HepG2 (cell line): ENCODE data around the gene P2RX3. TPM values are rescaled to one million over a fixed set of nuclear protein-coding genes. Genes with fewer than 3 reads are reported as not detected.

ENCODE experiments used
- GABPB1 ChIP-seq: IDR thresholded peaks from 2 replicates; pipeline ENCODE4 v1.6.1; 2016; ENCODE audit warnings: mild to moderate bottlenecking, missing genetic modification reagents, moderate library complexity, missing compliant biosample characterization
- HNF4G ChIP-seq, 2 experiments: sonication (generic) in 1 of 2; formaldehyde crosslinking in 1 of 2; IDR thresholded peaks; 2 replicates each; pipeline versions ENCODE4 v1.4.0 to v1.6.1; 2011 to 2020; ENCODE audit warnings: borderline replicate concordance in 2 of 2, low read depth in 2 of 2, mild to moderate bottlenecking in 2 of 2, low read length in 1 of 2, missing genetic modification reagents in 1 of 2, moderate library complexity in 1 of 2
- KDM5A ChIP-seq: fragments of 200-600 bp; sonication (generic); IDR thresholded peaks from 2 replicates; pipeline ENCODE4 v1.7.0; 2018; ENCODE audit warnings: antibody characterized with exemption, mild to moderate bottlenecking, low read length, borderline replicate concordance
- MYNN ChIP-seq: sonication (generic); formaldehyde crosslinking; IDR thresholded peaks from 2 replicates; pipeline ENCODE4 v1.4.0; 2020; ENCODE audit warnings: mild to moderate bottlenecking, low read depth, missing genetic modification reagents
- NBN ChIP-seq: fragments of 450-650 bp; conservative IDR thresholded peaks from 2 replicates; pipeline ENCODE4 v1.6.1; 2017
- POLR2AphosphoS5 ChIP-seq: IDR thresholded peaks from 2 replicates; pipeline ENCODE4 v1.6.1; 2012; ENCODE audit warnings: low read depth, low read length
- SALL1 ChIP-seq: sonication (generic); formaldehyde crosslinking; IDR thresholded peaks from 2 replicates; pipeline ENCODE4 v1.8.0; 2022; ENCODE audit warnings: mild to moderate bottlenecking, missing genetic modification reagents
- SAP130 ChIP-seq: IDR thresholded peaks from 2 replicates; pipeline ENCODE4 v1.6.1; 2016; ENCODE audit warnings: low read depth
- SMARCE1 ChIP-seq: fragments of 450-650 bp; IDR thresholded peaks from 2 replicates; pipeline ENCODE4 v1.6.1; 2017; ENCODE audit warnings: borderline replicate concordance
- SOX6 ChIP-seq, 2 experiments: fragments of 450-650 bp in 1 of 2; sonication (generic) in 1 of 2; formaldehyde crosslinking in 1 of 2; IDR thresholded peaks; 2 replicates each; pipeline versions ENCODE4 v1.4.0 to v1.6.1; 2017 to 2020; ENCODE audit warnings: antibody characterized with exemption in 1 of 2, mild to moderate bottlenecking in 1 of 2, missing genetic modification reagents in 1 of 2
- ZBTB4 ChIP-seq: sonication (generic); formaldehyde crosslinking; IDR thresholded peaks from 2 replicates; pipeline ENCODE4 v1.4.0; 2020; ENCODE audit warnings: missing genetic modification reagents, mild to moderate bottlenecking, borderline replicate concordance
- ZNF446 ChIP-seq: sonication (generic); formaldehyde crosslinking; IDR thresholded peaks from 2 replicates; pipeline ENCODE4 v1.5.0; 2020; ENCODE audit warnings: mild to moderate bottlenecking, missing genetic modification reagents
- ZNF614 ChIP-seq: IDR thresholded peaks from 2 replicates; pipeline ENCODE4 v1.6.1; 2018; ENCODE audit warnings: missing biosample characterization, missing genetic modification reagents, inconsistent platforms, borderline replicate concordance
- ZNF616 ChIP-seq: sonication (generic); formaldehyde crosslinking; IDR thresholded peaks from 2 replicates; pipeline ENCODE4 v1.5.0; 2020; ENCODE audit warnings: low read depth, mild to moderate bottlenecking, missing genetic modification reagents
- ZNF644 ChIP-seq: IDR thresholded peaks from 2 replicates; pipeline ENCODE4 v1.6.1; 2016; ENCODE audit warnings: low read depth
- ZNF891 ChIP-seq: sonication (generic); formaldehyde crosslinking; IDR thresholded peaks from 2 replicates; pipeline ENCODE4 v1.5.0; 2020; ENCODE audit warnings: mild to moderate bottlenecking, missing genetic modification reagents
- polyA plus RNA-seq, 8 experiments: library from polyadenylated mRNA; depleted of rRNA in 3 of 8; stranded (reverse) in 7 of 8; unstranded in 1 of 8; fragments of >200 nt; fragmentation: Illumina TruSeq in 4 of 8; extraction: Trizol in 4 of 8; gene quantifications; 2 replicates each; pipeline versions ENCODE4 v1.2.1 to v1.2.3, GENCODE V29; 2011 to 2016; ENCODE audit warnings: low read depth in 4 of 8, missing spikeins in 1 of 8, mixed read lengths in 1 of 8; ENCODE audit not compliant: insufficient read depth in 1 of 8
- total RNA-seq, 5 experiments: library from RNA; depleted of rRNA; stranded (reverse); fragments of >200 nt; fragmentation: Illumina TruSeq; extraction: Trizol; gene quantifications; 2 replicates each; pipeline ENCODE4 v1.2.3, GENCODE V29; 2016; ENCODE audit warnings: low read depth in 1 of 5
- TF ChIP-seq, protein P1 (sequence below): sonication (generic); formaldehyde crosslinking; IDR thresholded peaks from 2 replicates; pipeline ENCODE4 v1.8.0; 2022; ENCODE audit warnings: mild to moderate bottlenecking, missing genetic modification reagents
- TF ChIP-seq, protein P2 (sequence below): sonication (generic); formaldehyde crosslinking; IDR thresholded peaks from 2 replicates; pipeline ENCODE4 v1.5.0; 2020; ENCODE audit warnings: mild to moderate bottlenecking, missing genetic modification reagents
- TF ChIP-seq, protein P3 (sequence below): sonication (generic); formaldehyde crosslinking; IDR thresholded peaks from 2 replicates; pipeline ENCODE4 v1.8.1; 2022; ENCODE audit warnings: mild to moderate bottlenecking, missing genetic modification reagents

Gene P2RX3
- total and polyA plus RNA-seq, 2 of the 13 experiments (the other 11 are each of a cell fraction or from before 2014, with no cell fraction given): 0.08 TPM; not detected in 1

DNA sequence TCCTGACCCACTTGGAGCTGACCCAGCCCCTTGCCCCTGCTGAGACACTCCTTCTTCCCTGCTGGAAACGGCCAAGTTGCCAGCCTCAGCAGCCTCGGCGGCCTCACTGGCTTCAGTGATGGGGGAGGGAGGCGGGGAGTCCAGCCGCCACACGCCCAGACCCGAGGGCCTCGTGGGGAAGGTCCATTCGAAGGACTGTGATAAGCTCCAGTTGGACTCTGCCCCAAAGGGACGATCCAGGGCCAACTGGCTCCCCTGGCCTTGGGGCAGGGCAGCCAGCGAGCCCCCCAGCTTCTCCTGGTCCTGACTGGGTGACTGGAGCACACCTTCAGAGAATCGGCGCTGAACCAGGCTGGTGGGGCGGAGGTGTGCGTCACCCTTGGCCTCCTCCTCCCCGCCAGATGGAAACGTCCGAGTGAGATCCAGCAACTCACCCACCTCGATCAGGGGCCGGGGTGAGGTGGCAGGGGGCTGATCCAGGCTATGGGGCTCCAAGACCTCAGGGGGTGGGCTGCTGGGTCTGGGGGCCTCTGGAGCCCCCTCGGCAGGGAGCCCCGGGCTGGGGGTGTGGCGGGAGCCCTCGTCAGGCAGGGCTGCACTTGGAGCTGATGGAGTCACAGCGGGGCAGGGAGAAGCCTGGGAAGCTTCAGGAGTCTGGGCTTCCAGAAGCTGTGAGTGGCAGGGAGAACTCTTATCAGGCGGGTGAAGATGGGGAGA, 24.9 kb upstream of the P2RX3 start (continued):
- TF ChIP-seq, protein P1, sequence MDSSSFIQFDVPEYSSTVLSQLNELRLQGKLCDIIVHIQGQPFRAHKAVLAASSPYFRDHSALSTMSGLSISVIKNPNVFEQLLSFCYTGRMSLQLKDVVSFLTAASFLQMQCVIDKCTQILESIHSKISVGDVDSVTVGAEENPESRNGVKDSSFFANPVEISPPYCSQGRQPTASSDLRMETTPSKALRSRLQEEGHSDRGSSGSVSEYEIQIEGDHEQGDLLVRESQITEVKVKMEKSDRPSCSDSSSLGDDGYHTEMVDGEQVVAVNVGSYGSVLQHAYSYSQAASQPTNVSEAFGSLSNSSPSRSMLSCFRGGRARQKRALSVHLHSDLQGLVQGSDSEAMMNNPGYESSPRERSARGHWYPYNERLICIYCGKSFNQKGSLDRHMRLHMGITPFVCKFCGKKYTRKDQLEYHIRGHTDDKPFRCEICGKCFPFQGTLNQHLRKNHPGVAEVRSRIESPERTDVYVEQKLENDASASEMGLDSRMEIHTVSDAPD: peak; percentile 37; the same call in 1 of the 2 replicates
- no peak for TF ChIP-seq SMARCE1
- no peak for TF ChIP-seq ZNF891
- no peak for TF ChIP-seq SOX6 (IDR thresholded peaks at IDR 0.05)
- 0 out of 2 replicates have a peak, but pooled peaks have one; percentile 18 for TF ChIP-seq SOX6 (CRISPR knock-in tag; IDR thresholded peaks at IDR 0.05)
- no peak for TF ChIP-seq NBN
- TF ChIP-seq KDM5A: no peak
- no peak for TF ChIP-seq ZNF644 (CRISPR knock-in tag)
- TF ChIP-seq POLR2AphosphoS5: no peak
- no peak for TF ChIP-seq ZNF616
- TF ChIP-seq, protein P2, sequence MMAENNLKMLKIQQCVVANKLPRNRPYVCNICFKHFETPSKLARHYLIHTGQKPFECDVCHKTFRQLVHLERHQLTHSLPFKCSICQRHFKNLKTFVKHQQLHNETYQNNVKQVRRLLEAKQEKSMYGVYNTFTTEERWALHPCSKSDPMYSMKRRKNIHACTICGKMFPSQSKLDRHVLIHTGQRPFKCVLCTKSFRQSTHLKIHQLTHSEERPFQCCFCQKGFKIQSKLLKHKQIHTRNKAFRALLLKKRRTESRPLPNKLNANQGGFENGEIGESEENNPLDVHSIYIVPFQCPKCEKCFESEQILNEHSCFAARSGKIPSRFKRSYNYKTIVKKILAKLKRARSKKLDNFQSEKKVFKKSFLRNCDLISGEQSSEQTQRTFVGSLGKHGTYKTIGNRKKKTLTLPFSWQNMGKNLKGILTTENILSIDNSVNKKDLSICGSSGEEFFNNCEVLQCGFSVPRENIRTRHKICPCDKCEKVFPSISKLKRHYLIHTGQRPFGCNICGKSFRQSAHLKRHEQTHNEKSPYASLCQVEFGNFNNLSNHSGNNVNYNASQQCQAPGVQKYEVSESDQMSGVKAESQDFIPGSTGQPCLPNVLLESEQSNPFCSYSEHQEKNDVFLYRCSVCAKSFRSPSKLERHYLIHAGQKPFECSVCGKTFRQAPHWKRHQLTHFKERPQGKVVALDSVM (CRISPR knock-in tag): peak; percentile 49; the same call in 1 of the 2 replicates
- TF ChIP-seq ZNF614: no peak
- no peak for TF ChIP-seq ZNF446 (CRISPR knock-in tag)
- peak; percentile 22; the same call in 1 of the 2 replicates for TF ChIP-seq HNF4G (IDR thresholded peaks at IDR 0.05; ENCODE audit: borderline replicate concordance, low read depth, low read length)
- no peak for TF ChIP-seq HNF4G (CRISPR knock-in tag; IDR thresholded peaks at IDR 0.05; ENCODE audit: borderline replicate concordance, low read depth)
- TF ChIP-seq GABPB1 (CRISPR knock-in tag): 0 out of 2 replicates have a peak, but pooled peaks have one; percentile 13
- TF ChIP-seq SAP130 (CRISPR knock-in tag): no peak
- peak; percentile 56 for TF ChIP-seq SALL1 (CRISPR knock-in tag)
- peak; percentile 80; the same call in 1 of the 2 replicates for TF ChIP-seq ZBTB4
- TF ChIP-seq, protein P3, sequence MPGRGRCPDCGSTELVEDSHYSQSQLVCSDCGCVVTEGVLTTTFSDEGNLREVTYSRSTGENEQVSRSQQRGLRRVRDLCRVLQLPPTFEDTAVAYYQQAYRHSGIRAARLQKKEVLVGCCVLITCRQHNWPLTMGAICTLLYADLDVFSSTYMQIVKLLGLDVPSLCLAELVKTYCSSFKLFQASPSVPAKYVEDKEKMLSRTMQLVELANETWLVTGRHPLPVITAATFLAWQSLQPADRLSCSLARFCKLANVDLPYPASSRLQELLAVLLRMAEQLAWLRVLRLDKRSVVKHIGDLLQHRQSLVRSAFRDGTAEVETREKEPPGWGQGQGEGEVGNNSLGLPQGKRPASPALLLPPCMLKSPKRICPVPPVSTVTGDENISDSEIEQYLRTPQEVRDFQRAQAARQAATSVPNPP: 0 out of 2 replicates have a peak, but pooled peaks have one; percentile 36
- no peak for TF ChIP-seq MYNN
